Measurements from ENCODE around the gene FOXP1.

GRCh38 chr3:71339049-71339448, 244.5 kb downstream of the FOXP1 start:
- no peak for TF ChIP-seq CTCF (IDR thresholded peaks at IDR 0.05)
- no peak for TF ChIP-seq POLR2AphosphoS5 (IDR thresholded peaks at IDR 0.05; ENCODE audit: low read depth, low read length)
- TF ChIP-seq REST (IDR thresholded peaks at IDR 0.05; ENCODE audit: insufficient read depth in 1 of 2, low read depth in 2 of 2, low read length in 1 of 2), result no peak
- no peak for TF ChIP-seq TCF7L2 (IDR thresholded peaks at IDR 0.05; ENCODE audit: low read depth, low read length)
- TF ChIP-seq SIN3A (IDR thresholded peaks at IDR 0.05; ENCODE audit: borderline replicate concordance, insufficient read depth, low read depth, low read length), result no peak

All from Panc1 (cell line).